GM12874 (cell line): Measurements from ENCODE around the gene CCDC28B.

ENCODE experiments used
- TF ChIP-seq, protein P1 (sequence below): IDR thresholded peaks from 2 replicates; pipeline ENCODE4 v1.5.1; 2011; ENCODE audit warnings: low read depth, mild to moderate bottlenecking, control low read depth, low read length, moderate library complexity; ENCODE audit not compliant: insufficient read depth

The CCDC28B gene

GRCh38 chr1:32201011-32201855, 838 bp downstream of the CCDC28B start:
- TF ChIP-seq, protein P1, sequence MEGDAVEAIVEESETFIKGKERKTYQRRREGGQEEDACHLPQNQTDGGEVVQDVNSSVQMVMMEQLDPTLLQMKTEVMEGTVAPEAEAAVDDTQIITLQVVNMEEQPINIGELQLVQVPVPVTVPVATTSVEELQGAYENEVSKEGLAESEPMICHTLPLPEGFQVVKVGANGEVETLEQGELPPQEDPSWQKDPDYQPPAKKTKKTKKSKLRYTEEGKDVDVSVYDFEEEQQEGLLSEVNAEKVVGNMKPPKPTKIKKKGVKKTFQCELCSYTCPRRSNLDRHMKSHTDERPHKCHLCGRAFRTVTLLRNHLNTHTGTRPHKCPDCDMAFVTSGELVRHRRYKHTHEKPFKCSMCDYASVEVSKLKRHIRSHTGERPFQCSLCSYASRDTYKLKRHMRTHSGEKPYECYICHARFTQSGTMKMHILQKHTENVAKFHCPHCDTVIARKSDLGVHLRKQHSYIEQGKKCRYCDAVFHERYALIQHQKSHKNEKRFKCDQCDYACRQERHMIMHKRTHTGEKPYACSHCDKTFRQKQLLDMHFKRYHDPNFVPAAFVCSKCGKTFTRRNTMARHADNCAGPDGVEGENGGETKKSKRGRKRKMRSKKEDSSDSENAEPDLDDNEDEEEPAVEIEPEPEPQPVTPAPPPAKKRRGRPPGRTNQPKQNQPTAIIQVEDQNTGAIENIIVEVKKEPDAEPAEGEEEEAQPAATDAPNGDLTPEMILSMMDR = peak; percentile 33

DNA sequence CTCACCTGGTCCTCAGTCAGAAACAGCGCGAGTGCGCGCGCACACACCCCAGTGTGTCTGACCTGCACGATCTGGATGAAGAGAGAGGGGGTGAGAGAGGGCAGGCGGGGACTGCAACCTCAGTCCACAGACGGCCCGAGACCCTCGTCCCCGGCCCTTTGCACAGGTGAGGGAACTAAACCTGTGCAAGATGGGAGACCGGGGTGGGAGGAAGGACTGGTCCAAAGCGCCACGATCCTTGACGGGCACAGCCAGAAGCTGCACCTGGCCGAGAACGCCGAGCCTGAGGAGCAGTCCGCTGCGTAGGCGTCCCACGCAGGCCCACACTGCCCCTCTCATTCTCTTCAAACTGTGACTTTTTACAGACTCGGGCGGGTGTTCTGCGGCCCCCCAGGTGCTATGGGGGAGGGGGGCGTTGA, 4.6 kb downstream of the CCDC28B start:
- TF ChIP-seq, protein P1 = no peak

- TF ChIP-seq, protein P1 = no peak
These were observed 5.3 kb downstream of the CCDC28B start, which contains the start of gene IQCC for GRCh38 chr1:32205401-32206370. IQCC (plus strand) TSS chr1:32205671; CDS start chr1:32205682, 11 bp downstream.

GRCh38 chr1:32208469-32208868, 8.1 kb downstream of the CCDC28B start:
- TF ChIP-seq, protein P1 = no peak

DNA sequence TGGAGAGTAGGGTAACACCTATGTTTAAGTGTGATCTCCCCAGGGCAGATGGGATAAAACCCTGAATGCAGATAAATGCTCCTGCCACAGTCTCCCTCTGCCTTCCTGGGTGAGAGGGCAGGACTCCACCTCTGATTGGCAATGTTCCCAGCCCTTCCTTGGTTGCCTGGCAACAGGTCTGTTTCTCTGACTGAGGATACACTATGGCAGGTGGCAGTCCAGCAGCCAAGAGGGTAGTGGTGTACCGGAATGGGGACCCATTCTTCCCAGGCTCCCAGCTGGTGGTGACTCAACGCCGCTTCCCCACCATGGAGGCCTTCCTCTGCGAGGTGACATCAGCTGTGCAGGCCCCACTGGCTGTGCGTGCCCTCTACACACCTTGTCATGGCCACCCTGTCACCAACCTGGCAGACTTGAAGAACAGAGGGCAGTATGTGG, 8.5 kb downstream of the CCDC28B start, which contains the start of gene DCDC2B:
Gene DCDC2B, plus strand, starts transcription at position 199 of the 438 bp plus-strand sequence. Its CDS starts 5 bp downstream, at position 204.
- TF ChIP-seq, protein P1 = no peak

GRCh38 chr1:32215629-32216480, 15.5 kb downstream of the CCDC28B start:
- TF ChIP-seq, protein P1 = peak; percentile 82
